LNCAP (cell line): ENCODE results near the gene GPR146.

Experiments used
- TF ChIP-seq, protein P1 (sequence below): fragments of 450-650 bp; IDR thresholded peaks from 2 replicates; pipeline ENCODE4 v1.5.1; 2017; ENCODE audit warnings: mild to moderate bottlenecking

GPR146 gene

DNA sequence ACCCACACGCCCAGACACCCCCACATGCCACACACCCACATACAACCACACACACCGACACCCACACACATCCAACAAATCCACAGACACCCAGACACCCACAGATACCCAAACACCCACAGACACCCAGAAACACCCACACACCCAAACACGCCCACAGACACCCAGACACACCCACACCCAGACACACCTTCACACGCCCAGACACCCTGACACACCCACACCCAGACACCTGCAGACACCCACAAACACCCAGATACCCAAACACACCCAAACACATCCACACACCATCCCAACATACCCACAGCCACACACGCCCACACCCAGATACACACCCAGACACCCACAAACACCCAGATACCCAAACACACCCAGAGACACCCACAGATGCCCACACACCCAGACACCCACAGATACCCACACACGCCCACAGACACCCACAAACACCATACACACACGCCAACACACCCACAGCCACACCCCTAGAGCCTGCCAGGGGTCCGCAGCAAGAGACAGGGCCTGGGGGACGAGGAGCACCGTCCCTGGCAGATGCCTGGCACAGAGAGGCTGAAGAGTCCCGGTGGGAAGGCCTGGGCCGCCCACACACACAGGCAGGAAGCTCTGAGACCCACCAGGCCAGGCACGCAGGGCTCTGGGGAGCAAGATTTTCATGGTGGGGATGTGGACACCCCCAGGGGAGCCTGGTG lies 32.9 kb upstream of the GPR146 start:
- TF ChIP-seq, protein P1, sequence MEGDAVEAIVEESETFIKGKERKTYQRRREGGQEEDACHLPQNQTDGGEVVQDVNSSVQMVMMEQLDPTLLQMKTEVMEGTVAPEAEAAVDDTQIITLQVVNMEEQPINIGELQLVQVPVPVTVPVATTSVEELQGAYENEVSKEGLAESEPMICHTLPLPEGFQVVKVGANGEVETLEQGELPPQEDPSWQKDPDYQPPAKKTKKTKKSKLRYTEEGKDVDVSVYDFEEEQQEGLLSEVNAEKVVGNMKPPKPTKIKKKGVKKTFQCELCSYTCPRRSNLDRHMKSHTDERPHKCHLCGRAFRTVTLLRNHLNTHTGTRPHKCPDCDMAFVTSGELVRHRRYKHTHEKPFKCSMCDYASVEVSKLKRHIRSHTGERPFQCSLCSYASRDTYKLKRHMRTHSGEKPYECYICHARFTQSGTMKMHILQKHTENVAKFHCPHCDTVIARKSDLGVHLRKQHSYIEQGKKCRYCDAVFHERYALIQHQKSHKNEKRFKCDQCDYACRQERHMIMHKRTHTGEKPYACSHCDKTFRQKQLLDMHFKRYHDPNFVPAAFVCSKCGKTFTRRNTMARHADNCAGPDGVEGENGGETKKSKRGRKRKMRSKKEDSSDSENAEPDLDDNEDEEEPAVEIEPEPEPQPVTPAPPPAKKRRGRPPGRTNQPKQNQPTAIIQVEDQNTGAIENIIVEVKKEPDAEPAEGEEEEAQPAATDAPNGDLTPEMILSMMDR: no peak

DNA sequence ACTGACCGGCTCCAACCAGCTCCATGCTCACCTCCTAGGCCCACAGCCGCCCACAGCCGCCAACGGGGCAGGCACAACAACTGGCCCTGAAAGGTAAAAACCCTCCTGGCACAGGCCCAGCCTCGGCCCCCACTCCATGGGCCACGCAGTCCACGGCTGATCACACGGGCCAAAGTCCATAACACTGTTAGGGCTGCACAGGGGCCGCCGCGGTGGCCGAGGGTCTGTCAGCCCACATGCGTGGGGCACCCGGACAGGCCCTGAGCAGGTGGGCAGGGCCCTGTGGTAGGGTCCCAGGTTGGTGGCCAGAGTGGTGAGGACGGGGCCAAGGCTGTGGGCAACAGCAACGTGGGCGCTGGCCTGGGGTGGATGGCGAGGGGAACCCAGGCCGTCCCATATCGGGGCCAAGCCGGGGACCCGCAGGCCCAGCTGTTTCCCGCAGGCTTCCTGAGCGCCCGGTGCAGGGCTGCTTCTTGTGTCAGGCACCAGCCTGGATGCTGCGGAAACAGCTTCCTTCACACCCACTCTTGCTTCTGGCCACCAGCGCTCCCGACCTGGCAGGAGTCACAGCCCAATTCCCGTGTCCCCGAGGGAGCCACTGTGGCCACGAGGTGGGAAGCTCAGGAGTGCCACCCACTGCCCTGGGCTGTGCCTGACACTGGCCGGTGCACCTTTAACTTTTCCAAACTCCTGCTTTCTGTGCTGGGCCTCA lies 32.2 kb upstream of the GPR146 start:
- TF ChIP-seq, protein P1: no peak

GRCh38 chr7:1012716-1013095 lies 31.6 kb upstream of the GPR146 start:
- TF ChIP-seq, protein P1: no peak

- TF ChIP-seq, protein P1: no peak
Observed at GRCh38 chr7:1013581-1013980, 30.8 kb upstream of the GPR146 start.

DNA sequence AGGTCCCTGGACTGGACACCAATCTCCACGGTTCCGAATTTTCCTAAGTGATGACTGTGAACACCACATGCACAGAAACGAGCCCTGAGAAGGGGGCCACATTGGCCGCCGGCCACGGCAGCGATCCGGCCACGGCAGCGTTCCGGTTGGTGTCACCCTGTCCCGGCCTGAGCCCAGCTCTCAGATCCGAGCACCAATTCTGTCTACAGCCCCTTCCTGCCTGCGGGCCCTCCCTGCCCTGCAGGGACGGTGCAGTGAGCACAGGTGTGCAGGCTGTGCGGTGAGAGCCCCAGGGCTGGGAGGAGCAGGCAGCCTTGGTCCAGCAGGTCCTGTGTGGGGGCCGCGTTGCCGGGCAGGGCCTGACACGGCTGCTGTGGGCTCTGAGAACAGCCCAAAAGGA lies 29.7 kb upstream of the GPR146 start:
- TF ChIP-seq, protein P1: no peak

- TF ChIP-seq, protein P1: no peak
Observed at GRCh38 chr7:1015196-1016121, 28.9 kb upstream of the GPR146 start.
